Fibroblast of skin of abdomen (primary cell): Measurements from ENCODE around the gene RARB.

ENCODE experiments used
- DNase-seq: peaks from one replicate; pipeline ENCODE4 v3.0.0-alpha.2; 2013

Gene RARB

GRCh38 chr3:25581335-25581734 is 153.3 kb downstream of the RARB start:
- DNase-seq, result no peak

GRCh38 chr3:25581823-25582222 is 153.8 kb downstream of the RARB start:
- DNase-seq, result no peak

- DNase-seq, result peak; percentile 62
Measured at GRCh38 chr3:25582242-25582641, 154.2 kb downstream of the RARB start.

- no peak for DNase-seq
Measured at GRCh38 chr3:25583343-25583742, 155.3 kb downstream of the RARB start.

GRCh38 chr3:25584011-25584789 is 156.1 kb downstream of the RARB start:
- DNase-seq, result no peak

- no peak for DNase-seq
Measured at GRCh38 chr3:25585361-25586166, 157.5 kb downstream of the RARB start.

- DNase-seq, result no peak
Measured at GRCh38 chr3:25586167-25586505, 158.1 kb downstream of the RARB start.

- DNase-seq, result no peak
Measured at GRCh38 chr3:25586553-25586952, 158.5 kb downstream of the RARB start.

- no peak for DNase-seq
Measured at GRCh38 chr3:25587094-25587493, 159.0 kb downstream of the RARB start.

- DNase-seq, result no peak
Measured at GRCh38 chr3:25587526-25587925, 159.5 kb downstream of the RARB start.

- DNase-seq, result no peak
Measured at GRCh38 chr3:25587975-25588374, 159.9 kb downstream of the RARB start.

GRCh38 chr3:25588441-25589103 is 160.5 kb downstream of the RARB start:
- DNase-seq, result peak; percentile 27

- no peak for DNase-seq
Measured at GRCh38 chr3:25589104-25589782, 161.2 kb downstream of the RARB start.

GRCh38 chr3:25589783-25590258 is 161.8 kb downstream of the RARB start:
- peak; percentile 29 for DNase-seq

GRCh38 chr3:25592510-25592968 is 164.5 kb downstream of the RARB start:
- DNase-seq, result peak; percentile 75

- DNase-seq, result no peak
Measured at GRCh38 chr3:25593001-25593400, 164.9 kb downstream of the RARB start.

GRCh38 chr3:25594007-25594502 is 166.0 kb downstream of the RARB start:
- peak; percentile 83 for DNase-seq

GRCh38 chr3:25597535-25598101 is 169.6 kb downstream of the RARB start:
- DNase-seq, result no peak

- no peak for DNase-seq
Measured at GRCh38 chr3:25603703-25604102, 175.6 kb downstream of the RARB start.

- DNase-seq, result peak; percentile 85
Measured at GRCh38 chr3:25604107-25604805, 176.2 kb downstream of the RARB start.

- DNase-seq, result no peak
Measured at GRCh38 chr3:25610167-25610566, 182.1 kb downstream of the RARB start.
